NCI-H2081 (cell line): Measurements from ENCODE around the gene F13A1.

Experiments
- DNase-seq, 2 experiments: peaks; one replicate each; lab custom pipeline; 2025; lab: John Stamatoyannopoulos, UW

F13A1 gene

GRCh38 chr6:6193221-6193745, 127.2 kb downstream of the F13A1 start:
- no peak for DNase-seq

- DNase-seq: no peak
These were observed 128.6 kb downstream of the F13A1 start for GRCh38 chr6:6191909-6192308.

GRCh38 chr6:6191476-6191875, 129.0 kb downstream of the F13A1 start:
- no peak for DNase-seq

GRCh38 chr6:6180684-6181083, 139.8 kb downstream of the F13A1 start:
- DNase-seq: no peak

GRCh38 chr6:6179858-6180623, 140.4 kb downstream of the F13A1 start:
- DNase-seq: no peak

- no peak for DNase-seq
These were observed 141.7 kb downstream of the F13A1 start for GRCh38 chr6:6178795-6179194.

GRCh38 chr6:6177754-6178153, 142.7 kb downstream of the F13A1 start:
- no peak for DNase-seq

- DNase-seq: no peak
These were observed 143.8 kb downstream of the F13A1 start for GRCh38 chr6:6176586-6177228.

GRCh38 chr6:6176127-6176526, 144.3 kb downstream of the F13A1 start:
- DNase-seq: no peak

- DNase-seq: no peak
These were observed 151.3 kb downstream of the F13A1 start for GRCh38 chr6:6169141-6169540.

- no peak for DNase-seq
These were observed 154.4 kb downstream of the F13A1 start for GRCh38 chr6:6166064-6166463.

- no peak for DNase-seq
These were observed 156.1 kb downstream of the F13A1 start for GRCh38 chr6:6164367-6164766.

GRCh38 chr6:6154335-6154734, 166.1 kb downstream of the F13A1 start:
- no peak for DNase-seq

GRCh38 chr6:6152060-6152459, 168.4 kb downstream of the F13A1 start:
- no peak for DNase-seq

GRCh38 chr6:6148192-6148815, 172.2 kb downstream of the F13A1 start:
- no peak for DNase-seq

- DNase-seq: peak in 1 of 2 experiments; percentile 24
These were observed 188.9 kb downstream of the F13A1 start for GRCh38 chr6:6131492-6132109.

- DNase-seq: no peak
These were observed 195.0 kb downstream of the F13A1 start for GRCh38 chr6:6125495-6125894.

- DNase-seq: no peak
These were observed 196.7 kb downstream of the F13A1 start for GRCh38 chr6:6123803-6124202.

GRCh38 chr6:6121943-6122342, 198.5 kb downstream of the F13A1 start:
- no peak for DNase-seq

GRCh38 chr6:6105472-6106036, 214.9 kb downstream of the F13A1 start:
- DNase-seq: no peak
